Neural progenitor cell (in vitro differentiated cells): ENCODE results near the gene SLC25A12.

ENCODE experiments used
- CTCF ChIP-seq: fragments of 200-600 bp; sonication (generic); IDR thresholded peaks from 2 replicates; pipeline ENCODE4 v1.5.1; 2017; ENCODE audit warnings: antibody characterized with exemption, mild to moderate bottlenecking
- EZH2 ChIP-seq: fragments of 200-600 bp; sonication (generic); IDR thresholded peaks from 2 replicates; pipeline ENCODE4 v1.6.1; 2017; ENCODE audit warnings: antibody characterized with exemption, mild to moderate bottlenecking, moderate library complexity
- EZH2phosphoT487 ChIP-seq: fragments of 200-600 bp; sonication (generic); IDR thresholded peaks from 2 replicates; pipeline ENCODE4 v1.6.1; 2017; ENCODE audit warnings: antibody characterized with exemption

GRCh38 chr2:171745806-171746205 lies 148.2 kb downstream of the SLC25A12 start:
- TF ChIP-seq CTCF, result no peak
- TF ChIP-seq EZH2, result no peak
- no peak for TF ChIP-seq EZH2phosphoT487
